ENCODE data around the gene ADGRD1.

Gene ADGRD1

DNA sequence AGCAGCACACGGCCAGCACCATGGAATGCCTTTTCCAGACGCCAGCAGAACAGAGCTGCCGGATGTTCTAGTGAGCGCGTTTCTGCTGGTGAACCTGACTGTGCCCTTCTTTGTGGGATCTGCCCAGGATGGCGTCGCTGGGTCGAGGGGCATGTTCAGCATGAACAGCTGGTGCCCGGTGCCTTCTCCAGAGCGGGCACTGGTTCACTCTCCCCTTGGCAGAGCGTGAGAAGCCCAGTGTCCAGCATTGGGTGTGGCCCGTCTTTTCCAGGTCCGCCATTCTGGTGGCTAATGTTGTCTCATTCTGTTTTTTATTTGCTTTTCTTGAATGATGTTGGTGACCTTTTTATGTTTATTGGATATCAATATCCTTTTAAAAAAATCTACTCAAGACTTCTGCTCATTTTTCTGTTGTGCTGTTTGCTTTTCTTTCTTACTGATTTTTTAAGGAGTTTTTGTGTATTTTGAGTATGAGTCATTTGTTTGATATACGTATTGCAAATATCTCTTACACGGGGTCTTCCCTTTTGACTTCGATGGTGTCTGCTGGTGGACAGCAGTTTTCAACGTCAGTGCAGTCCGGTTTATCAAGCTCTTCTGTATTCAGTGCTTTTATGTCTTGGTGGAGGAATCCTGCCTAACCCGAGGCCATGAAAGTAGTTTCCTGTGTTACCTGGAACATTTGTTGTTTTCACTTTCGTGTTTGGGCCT lies 74.3 kb downstream of the ADGRD1 start:
- no peak for DNase-seq

DNA sequence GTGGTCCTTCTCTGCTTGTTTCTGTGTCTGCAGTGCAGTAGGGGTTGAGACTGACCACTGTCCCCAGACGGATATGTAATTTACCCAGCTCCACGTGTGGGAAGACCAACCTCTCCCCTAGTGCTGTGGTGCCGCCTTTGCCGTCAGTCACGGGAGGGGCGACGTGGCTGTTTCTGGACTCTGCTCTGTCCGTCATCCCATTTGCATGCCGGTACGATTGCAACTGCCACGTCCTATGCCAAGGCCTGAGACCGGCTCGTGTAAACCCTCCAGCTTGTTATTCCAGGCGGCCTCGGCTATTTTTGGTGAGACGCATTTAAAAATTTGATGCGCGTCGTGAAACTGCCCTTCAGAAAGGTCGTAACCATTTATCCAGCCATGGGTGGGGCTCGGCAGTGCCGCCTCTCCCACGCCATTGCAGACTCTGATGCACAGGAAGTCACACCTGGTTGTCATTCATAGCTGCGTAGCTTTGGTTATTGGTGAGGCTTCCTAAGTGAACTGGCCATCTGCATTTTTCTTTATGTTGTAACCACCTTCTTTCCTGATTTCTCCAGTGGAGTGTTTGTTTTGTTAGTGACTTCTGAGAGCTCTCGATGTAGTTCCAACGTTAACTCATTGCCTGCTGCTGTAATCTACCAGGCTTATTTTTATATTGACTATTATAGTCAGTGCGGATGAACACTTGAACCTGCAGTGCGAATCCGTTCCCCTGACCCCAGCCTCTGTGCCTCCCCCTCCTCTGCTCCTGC lies 75.1 kb downstream of the ADGRD1 start:
- peak; percentile 20 for DNase-seq

DNA sequence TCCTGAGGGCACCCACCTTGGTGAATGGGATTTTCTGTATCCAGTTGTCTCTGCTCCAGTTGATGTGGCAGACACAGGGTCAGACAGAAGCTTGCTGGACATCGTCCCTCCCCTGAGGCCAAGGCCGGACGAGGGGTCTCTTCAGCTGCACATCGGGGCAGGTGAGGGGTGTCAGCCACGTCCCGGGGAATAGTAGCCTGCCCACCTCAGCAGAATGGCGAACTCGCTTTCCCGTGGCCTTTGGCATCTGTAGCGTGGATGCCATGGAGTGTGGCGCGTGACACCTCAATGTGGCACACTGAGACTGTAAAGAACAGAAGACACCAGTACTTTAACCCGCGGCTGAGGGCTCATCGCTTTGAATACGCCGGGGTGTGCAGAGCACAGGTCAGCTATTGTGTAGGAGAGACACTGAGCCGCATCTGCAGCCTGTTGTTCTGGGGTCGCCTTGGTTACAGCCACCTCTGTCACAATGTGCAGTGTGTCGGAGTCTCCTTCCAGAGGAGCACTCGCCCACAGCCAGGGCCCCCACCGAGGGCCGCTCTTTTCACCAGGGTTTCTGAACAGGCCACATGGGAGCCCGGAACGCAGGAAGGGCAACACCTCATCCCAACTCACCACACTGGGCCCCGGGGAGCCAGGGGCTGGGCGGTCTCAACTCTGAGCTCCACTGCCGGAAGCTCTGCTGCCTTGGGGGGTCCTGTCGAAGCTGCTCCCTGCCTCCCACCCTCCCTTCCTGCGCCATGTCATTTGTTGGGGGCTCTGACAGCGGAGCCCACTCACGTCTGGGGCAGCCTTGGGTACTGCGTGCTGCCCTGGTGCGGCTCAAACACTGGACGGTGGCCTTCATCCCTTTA lies 77.0 kb downstream of the ADGRD1 start:
- no peak for DNase-seq

DNA sequence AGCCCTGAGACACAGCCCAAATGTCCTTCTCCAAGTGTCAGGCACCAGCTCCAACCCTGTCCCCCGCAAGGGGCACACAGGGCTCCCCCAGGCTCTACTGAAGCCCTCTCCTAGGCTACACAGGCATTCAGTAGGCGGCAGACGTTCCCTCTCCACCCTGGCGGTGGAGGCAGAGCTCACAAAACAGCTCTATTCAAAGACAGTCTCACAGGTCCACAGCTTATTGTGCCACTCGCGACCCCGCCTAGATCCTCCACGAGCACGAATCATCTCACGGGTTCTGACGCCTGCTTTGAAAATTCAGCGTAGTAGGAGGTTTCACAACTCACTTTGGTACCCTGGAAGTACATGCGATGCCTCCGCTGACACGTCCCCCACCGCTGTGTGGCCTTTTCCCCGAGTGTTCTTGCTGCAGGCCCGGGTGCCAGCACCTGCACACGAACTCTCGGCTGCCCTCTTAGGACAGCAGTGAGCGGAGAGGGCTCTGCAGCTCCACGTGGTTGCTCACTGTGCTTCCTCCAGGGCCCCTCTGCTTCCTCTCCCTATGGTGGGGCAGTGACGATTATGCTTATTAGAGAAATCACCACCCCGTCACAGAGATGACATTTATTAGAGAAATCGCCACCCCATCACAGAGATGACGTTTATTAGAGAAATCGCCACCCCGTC lies 78.5 kb downstream of the ADGRD1 start:
- DNase-seq: no peak

DNA sequence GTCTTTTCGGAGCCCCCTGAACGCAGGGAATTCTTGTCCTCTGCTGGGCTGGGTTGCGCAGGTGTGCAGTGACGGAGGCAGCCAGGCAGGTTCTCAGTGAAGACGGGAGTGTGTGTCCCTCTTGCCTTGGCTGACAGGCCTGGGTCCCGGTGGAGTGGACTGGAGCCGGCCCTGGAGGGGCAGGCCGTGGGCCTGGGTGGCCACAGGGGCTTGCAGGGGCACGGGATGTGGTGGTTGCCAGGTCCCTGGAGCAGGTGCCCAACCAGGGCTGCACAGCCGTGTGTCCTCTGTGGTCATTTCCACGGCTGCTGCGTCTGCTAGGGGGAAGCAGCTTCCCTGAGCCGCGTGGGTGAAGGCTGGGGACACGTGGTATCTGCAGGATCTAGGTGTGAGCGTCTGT lies 79.8 kb downstream of the ADGRD1 start:
- no peak for DNase-seq

GRCh38 chr12:131033886-131034482 lies 80.3 kb downstream of the ADGRD1 start:
- no peak for DNase-seq

DNA sequence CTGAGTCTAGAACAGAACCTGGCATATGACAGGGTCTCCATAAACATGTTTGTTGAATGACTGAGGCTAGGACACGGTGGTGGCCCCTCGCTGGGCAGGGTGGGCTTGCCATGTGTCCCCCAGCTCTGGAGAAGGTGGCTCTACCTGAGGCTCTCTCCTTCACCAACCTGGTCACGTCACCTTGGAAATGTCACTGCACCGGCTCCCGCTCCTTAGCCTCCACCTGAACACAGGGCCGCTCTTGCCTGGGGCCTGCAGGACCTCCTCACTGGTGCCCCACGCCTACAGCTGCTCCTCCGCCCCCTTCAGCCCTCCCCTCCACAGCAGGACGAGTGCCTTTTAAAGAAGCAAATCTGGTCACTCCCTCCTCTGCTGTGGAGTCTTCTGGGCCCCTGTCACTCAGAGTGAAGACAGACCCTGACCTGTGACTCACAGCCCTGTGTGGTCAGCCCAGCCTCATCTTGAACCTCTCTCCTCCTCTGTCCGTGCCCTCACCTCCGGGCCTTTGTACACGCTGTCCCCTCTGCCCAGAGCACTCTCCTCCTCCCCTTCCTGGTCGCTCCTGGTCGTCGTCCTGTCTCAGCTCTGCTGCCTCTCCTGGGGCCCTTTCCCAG lies 81.0 kb downstream of the ADGRD1 start:
- no peak for DNase-seq

GRCh38 chr12:131035245-131035681 lies 81.6 kb downstream of the ADGRD1 start:
- DNase-seq: no peak

DNA sequence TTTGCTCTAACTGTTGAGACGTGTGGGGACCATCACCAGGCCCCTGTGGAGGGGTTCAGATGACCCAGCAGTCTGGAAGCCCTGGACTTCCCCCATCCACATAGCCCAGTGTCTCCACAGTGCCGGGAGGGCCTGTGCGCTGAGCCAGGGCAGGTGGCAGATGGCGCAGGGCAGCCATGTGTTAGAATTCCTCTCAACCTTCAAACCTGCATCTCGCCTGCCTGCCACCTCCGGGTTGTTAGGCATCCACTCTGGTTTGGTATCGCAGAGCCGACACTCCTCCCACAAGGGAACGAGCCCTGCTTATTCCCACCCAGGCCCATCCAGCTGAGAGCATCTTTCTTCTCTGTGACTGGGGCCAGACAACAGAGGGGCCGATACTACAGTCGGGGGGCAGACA lies 84.5 kb downstream of the ADGRD1 start:
- no peak for DNase-seq

GRCh38 chr12:131038961-131039950 lies 85.5 kb downstream of the ADGRD1 start:
- no peak for DNase-seq

- DNase-seq: no peak
Measured at GRCh38 chr12:131040491-131040890, 86.8 kb downstream of the ADGRD1 start.

DNA sequence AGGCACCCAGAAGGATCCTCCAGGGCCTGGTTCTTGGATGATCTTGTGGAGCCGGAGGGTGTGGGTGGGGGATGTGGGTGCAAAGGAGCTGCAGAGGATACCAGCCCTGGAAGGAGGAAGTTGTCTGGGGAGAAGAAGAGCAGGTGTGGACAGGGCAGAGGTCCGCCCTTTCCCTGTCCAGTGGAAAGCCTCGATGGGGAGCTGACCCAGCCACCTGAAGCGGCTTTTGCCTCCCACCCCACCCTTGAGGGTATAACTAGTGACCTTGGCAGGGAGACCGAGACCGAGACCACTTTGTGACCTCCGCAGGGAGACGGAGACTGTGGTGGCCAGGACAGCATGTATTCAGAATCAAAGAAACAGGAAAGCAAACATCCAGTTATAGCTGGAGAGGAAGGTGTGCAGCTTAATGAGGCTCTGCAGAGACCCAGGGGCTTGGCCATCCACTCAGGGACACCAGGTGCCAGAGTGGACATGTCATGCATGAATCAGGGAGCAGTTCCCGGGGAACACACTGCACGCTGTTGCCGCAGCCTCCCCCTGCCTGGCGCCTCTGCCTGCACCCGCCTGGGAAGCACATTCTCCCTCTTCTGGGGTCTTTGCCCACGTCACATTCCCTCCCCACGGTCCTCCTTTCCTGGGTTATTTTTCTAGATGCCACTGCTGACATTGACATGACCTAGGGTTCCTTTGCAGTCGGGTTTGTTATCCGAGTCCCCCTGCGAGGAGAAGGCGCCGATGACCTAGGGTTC lies 87.7 kb downstream of the ADGRD1 start:
- no peak for DNase-seq

DNA sequence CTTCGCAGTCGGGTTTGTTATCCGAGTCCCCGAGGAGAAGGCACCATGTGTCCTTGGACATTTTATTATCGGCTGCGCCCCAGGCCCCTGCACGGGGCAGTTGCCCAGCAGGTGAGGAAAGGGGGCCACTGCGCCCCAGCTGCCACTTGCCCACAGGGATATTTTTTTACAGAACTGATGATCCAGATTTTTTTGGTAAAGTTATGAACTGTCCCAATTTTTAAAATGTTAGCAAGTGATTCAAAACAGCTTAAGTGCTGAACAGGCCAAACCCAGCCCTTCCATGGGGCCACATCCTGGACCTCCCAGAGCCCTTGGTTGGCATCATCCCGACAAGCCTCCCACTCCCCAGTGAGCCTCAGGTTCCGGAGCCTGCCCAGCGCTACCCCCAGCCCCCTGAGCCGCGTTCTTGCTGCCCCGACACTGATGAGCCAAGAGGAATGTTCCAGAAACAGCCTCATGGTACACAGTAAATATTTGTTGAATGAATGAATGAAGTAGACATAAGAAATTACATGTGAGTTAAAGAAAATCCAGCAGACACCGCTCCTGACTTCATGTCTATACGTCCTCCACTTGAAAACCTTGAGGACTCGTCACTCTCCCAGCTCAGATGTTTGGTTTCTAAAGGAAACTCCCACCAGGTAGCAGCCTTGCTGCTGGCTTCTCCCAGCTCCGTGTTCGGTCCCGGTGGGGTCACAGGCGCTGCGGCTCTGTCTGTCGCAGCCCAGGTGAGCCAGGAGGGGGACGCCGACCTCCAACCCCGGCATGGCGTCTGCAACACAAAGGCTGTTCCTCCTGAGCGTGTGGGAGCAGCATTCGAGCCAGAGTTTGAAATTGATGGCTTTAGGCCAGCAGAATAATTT lies 88.5 kb downstream of the ADGRD1 start:
- no peak for DNase-seq

GRCh38 chr12:131042834-131043245 lies 89.1 kb downstream of the ADGRD1 start:
- DNase-seq: no peak

GRCh38 chr12:131043401-131043871 lies 89.7 kb downstream of the ADGRD1 start:
- DNase-seq: no peak

GRCh38 chr12:131044136-131044535 lies 90.4 kb downstream of the ADGRD1 start:
- no peak for DNase-seq

DNA sequence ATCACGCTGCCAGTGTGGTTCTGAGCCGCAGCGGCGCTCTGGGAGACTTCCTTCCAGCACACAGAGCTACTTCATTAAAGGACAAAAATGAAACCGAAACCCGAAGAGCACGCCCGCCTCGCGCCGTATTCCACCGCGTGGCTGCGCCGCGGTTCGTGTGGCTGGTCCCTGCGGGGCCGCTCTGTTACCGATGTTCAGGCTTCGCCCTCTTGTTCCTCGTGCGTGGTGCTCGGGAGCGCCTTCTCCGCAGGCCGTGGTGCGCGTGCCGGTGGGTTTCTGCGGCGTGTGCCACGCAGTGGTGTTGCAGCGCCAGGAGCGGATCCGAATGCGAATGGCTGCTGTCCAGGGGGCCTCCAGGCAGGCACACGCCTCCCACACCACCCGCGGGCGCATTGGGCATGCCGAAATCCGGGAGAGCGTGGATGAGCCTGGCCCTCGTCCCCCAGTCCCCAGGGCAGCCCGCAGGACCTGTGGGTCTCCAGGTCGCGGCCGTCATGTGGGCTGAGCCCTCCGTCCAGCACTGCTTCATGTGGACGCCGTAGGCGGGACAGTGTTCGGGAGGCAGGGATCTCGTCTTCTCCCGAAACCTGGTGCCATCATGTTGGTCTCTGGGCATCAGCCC lies 91.2 kb downstream of the ADGRD1 start:
- no peak for DNase-seq

GRCh38 chr12:131045705-131046460 lies 92.2 kb downstream of the ADGRD1 start:
- DNase-seq: no peak

Data from NCI-H187 treated with DMSO at 0.1 percent for 48 hours (cell line).